HG03460 (cell line): ENCODE data around the gene DPEP3.
A peak's percentile ranks its signal among the peaks of the same experiment; 100 is the strongest.

ENCODE experiments used
- ATAC-seq: cut with Tn5 transposase; IDR thresholded peaks from one replicate; pipeline ENCODE4 v1.9.1; 2021; ENCODE audit not compliant: unreplicated experiment

The DPEP3 gene

DNA sequence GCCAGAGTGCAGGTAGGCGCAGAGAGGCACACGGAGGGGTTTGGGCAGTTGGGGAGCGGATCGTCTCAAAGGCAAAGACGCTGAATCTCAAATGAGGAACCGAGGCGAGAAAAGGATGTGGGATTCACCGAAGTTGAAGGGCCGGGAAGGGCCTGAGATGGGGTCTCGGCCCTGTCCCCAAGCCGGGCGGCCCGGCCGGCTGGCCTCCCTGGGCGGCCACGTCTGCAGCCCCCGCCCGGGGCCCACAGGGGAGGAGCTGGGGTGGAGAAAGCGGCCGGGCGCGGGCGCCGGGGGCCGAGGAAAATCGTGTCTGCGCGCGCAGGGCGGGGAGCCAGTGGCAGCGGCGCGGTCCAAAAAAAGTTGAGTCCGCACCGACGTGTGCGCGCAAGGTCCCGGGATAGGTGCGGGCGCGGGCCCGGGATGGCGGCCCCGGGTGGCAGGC is 12.3 kb downstream of the DPEP3 start:
- peak; percentile 11 for ATAC-seq

DNA sequence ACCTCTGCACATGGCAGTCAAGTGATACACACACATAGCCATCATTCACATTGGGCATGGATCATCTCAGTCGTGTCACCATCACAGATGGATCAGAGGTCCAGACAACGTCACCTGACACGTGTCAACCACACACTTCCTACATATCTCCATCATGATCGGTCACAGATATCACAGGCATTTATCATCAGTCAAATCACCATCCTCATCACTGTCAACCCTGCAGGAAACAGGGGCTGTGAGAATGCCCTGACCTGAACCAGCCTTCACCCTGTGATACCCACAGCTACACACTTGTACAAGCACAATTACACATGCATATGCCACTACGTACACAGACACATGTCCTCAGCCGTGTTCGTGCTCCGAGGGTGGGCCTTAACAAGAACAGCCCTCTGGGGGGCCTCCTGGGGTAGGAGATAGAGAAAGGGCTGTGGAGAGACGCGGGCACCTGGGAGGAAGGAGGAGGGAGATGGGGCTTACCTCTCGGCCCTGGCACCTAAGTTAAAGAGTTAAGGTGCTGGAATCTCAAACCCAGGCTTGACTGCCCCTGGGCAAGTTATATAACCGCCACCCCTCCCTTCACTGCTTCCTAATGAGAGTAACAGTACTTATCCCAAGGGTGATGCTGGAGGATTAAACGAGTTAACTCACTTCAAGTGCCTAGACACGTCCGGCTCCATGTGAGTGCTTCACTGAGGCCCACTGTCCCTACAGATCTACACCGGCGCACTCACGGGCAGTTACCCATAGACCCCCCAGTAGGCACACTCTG is 12.9 kb downstream of the DPEP3 start:
- peak; percentile 2 for ATAC-seq

- no peak for ATAC-seq
Observed at GRCh38 chr16:67966549-67967182, 13.6 kb downstream of the DPEP3 start.

DNA sequence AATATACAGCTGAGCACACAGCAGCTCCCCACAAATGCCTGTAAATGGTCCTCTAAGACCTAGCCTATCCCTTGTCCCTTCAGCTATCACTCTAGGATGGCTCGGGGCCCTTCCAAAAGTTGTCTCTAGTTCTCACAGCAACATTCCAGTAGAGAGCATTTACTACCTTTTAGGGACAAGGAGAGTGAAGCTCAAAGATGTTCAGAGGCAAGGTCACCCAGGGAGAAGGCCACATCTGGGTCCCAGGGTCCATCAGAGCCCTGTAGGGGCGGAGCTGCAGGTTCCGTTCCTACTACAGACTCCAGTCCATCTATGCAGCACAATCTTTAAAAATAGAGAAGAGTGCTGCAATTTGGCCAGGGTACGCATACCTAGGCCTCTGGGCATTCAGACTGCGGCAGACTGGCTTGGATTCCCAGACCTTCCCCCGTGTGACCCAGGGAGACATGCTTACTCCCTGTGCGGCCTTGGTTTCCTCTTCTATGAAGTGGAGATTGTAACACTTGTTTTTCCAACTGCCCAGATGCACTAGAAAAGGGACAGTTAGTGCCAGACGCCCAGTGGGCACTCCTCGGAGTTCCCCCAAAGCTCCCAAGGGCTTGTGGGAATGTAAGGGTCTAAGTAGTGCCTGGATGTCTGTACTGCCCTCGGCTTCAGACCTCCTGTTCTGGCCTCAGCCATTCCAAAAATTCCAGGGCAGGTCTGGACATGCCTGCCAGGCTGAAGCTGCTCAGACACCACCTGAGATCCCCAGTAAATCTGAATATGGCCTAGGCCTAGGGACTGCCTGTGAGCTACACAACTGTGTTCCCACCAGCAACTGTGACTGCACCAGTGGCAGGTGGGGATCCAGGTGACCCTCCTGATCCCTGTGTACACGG is 14.4 kb downstream of the DPEP3 start:
- ATAC-seq, result no peak

DNA sequence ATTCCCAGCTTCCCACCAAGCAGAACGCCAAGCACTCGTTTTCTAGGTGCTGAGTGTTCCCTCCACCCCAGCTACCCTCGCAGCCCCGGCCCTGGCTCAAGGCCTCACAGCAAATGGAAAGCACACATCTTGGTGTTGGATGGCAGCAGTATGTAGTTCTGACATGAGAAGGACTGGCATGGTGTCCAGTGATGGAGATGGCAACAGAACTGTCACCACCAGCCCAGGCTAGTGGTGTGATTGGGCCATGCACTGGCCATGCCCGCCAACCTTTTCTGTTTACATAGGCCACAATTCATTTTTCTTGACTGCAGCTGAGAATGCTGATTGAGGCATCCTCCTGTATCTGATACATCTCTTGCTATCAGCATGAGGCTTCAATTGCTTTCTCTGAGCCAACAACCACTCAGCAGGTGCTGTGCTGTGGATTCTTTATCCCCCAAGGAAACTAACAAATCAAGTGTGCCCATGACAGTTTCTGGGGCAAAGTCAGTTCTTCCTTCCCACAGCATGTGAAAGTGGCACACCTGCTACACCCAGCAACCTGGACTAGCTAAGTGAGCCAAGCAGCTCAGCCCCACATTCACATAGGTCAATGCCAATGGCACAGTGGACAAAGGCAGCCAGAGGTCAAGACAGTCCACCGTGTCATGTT is 15.7 kb downstream of the DPEP3 start:
- no peak for ATAC-seq

DNA sequence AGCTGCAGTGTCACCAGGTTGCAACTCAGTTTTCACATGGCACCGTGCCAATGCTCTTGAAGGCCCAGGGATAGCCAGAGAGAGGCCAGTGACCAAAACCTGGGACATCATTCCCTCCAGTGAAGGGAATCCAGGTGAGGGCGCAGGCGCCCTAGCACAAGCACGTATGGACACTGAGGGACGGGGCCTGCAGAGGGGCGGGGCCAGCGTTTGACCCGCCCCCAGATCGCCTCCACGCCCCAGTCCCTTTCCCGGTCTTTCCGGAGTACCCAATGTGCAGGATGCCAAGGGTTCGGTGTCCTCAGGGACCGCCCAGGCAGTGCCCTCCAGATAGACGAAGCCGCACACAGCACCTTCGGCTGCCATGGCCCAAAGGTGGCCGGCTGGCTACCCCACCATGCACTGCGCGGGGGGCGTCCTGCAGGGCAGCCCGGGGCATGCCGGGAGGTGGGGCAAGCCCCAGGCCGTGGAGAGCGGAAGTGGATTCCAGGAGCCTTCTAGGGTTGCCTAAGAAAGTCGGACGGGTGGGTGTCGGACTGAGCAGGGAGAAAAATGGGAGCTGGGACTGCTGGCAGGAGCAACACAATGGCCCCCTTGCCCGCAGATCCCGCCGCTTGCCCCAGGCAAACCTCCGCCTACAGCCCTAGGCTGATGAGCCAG is 16.5 kb downstream of the DPEP3 start:
- no peak for ATAC-seq

DNA sequence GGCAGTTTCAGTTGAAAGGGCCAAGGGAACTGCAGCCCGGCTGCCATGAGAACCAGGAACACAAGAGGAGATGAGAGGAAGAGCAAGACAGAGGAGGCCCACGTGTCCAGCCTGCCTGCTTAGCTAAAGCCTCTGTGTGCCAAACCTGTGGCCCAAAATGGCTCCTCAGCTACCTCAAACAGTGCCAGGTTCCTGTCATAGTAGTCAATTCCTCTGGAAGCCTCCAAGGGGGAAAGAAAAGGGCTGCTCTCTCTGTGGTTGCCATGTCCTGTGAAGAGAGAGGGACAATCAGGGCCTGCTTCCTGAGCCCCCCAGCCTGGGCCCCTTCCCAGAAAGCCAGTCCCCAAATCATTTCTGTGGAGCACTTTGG is 17.0 kb downstream of the DPEP3 start:
- ATAC-seq, result no peak

- no peak for ATAC-seq
Observed at GRCh38 chr16:67962135-67962534, 18.2 kb downstream of the DPEP3 start.

- ATAC-seq, result no peak
Observed at GRCh38 chr16:67961551-67961957, 18.7 kb downstream of the DPEP3 start.

GRCh38 chr16:67959536-67960329 is 20.6 kb downstream of the DPEP3 start:
- ATAC-seq, result no peak

DNA sequence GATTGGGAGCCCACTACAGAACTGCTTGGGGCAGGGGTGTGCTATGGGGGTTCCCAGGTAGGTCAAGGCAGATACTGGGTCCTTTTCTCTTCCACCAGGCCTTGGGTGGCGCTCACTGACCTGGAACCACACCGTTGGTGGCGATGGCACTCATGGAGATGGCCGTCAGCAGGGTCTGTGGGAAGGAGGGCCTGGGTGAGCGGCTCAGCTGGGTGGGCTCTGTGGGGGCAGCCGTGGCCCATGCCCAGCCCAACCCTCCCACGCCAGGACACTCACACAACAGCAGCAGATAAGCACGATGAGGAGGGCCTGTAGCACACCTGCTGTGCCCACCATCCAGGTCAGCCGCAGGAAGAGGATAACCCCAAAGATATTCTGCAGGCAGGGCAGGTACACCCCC is 22.7 kb downstream of the DPEP3 start:
- no peak for ATAC-seq

- no peak for ATAC-seq
Observed at GRCh38 chr16:67954421-67955196, 25.7 kb downstream of the DPEP3 start.

DNA sequence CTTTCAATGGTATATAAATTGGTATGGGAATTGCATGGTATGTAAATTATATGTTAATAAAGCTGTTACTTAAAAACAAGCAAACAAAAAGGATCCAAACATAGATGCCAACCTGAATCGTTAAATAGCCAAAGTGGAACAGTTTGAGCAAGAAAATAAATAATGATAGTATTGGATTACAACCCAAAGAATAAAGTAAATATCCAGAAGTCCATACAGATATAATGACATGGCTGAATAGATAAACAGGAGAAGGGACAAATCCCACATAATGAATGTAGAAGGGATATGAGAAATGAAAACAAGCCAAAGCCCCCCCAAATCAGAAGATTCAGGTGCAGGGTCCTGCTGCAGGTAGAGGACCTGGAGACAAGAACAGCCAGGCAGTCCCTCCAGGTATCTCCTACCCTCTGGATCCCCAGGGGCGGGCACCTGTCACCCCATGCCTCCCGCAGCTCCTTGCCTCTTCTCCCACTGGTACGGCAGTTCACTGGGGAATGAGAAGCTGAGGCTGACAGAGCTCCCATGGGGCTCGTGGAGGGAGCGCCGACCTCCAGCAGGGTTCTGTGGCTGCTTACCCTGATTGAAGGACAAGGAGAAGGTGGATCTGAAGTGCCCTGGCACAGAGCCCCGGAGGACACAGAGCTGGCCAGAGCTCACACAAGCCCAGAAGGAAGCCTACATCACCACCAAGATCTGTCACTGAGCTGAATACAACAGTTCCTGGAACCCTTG is 26.5 kb downstream of the DPEP3 start:
- ATAC-seq, result no peak

GRCh38 chr16:67951485-67951884 is 28.8 kb downstream of the DPEP3 start:
- no peak for ATAC-seq

DNA sequence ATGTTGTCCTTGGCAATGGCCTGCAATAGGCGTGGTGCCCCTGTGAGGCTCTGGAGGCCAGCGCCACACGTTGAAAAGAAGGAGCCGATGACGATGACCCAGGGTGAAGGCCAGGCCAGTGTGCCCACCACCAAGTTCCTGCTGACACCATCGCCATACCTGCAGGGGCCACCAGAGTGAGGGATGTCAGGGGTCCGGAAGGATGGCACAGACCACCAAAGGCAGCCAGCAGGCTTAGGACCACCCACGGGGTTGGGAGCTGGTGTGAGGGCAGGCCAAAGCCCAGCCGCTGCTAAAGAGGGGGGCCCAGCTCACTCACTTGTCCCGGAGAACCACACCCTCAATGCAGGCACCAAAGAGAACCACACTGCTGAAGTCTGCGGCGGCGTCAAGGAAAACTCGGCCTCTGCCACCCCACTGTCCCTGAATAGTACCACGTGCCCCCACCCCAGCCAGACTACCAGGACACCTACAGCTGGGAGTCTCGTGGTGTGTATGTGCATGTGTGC is 29.9 kb downstream of the DPEP3 start:
- ATAC-seq, result no peak

- ATAC-seq, result no peak
Observed at GRCh38 chr16:67949645-67950044, 30.7 kb downstream of the DPEP3 start.

GRCh38 chr16:67948015-67948414 is 32.3 kb downstream of the DPEP3 start:
- no peak for ATAC-seq

- no peak for ATAC-seq
Observed at GRCh38 chr16:67946966-67947558, 33.2 kb downstream of the DPEP3 start.
